ENCODE results near the gene CNTNAP1.

Gene CNTNAP1

DNA sequence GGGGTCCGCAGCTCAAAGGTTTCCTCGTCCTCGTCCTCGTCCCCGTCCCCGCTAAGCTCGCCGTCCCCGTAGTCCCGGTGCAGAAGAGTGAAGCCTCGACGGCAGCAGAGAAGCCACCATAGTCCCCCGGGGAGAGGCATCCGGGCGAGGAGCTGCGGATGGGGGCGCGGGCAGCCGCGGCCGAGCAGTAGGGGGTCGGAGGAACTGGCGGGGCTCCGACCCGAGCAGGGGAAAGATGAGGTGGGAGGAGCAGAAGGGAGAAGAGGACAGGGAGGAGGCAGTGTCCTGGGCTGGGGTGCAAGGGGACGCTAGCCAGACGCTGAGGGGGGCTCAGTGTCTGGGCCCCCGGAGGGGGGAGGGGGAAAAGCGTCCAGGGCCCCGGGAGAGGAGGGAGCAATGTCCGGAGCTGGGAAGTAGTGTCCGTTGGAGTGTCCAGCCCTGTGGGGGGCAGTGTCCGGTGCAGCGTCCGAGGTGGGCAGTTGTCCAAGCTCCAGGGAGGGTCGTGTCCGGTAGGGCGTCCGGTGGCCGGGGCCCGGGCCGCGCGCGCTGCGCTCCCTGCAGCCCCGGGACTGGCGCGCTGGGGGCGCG is 5.8 kb upstream of the CNTNAP1 start, which contains the start of gene PLEKHH3:
Gene PLEKHH3 (minus strand): TSS at position 571 of the 588 bp plus-strand sequence. CDS start 431 bp downstream, at position 140.
- Mint-ChIP-seq H3K27me3 (peaks cover 45% of the 10 kb centered on the region), H3K4me1 (peaks cover 51% of the 10 kb centered on the region)
- DNase-seq = peak; percentile 29

DNA sequence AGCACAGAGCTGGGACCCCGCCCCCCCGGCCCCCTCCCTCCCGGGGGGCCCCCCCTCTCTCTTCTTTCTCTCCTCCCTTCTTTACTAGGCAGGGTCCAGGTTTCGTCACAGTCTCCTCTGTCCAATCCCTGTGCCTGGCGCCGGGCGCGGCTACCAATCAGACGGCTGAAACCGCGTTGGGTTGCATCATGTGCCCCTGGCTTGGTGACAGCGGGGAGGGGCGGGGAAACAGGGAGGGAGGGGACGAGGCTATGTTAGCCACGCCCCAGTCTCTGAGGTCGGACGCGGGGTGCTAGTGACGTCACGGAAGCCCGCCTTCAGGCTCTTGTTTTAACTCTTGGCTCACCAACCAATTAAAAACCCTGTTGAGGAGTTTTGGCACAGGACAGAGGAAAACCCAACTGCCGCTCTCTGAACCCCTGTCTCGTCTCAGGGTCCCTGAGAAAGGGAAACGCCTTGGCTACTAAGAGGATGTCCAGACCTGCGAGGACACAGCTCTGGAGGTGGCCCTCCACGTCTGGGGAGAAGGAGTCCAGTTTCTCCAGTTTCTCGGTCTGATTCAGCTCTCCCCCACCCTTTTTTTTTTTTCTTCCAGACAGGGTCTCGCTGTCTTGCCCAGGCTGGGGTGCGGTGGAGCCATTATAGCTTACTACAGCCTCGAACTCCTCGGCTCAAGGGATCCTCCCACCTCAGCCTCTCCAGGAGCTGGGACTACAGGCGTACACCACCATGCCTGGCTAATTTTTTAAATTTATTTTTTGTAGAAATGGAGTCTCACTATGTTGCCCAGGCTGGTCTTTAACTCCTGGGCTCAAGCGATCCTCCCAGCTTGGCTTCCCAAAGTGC is 5.1 kb upstream of the CNTNAP1 start:
- Mint-ChIP-seq H3K4me3 (peak overlapping the region; percentile 74), H3K9me3 (no peaks in the 10 kb centered on the region), H3K36me3 (ENCODE audit: low read depth) (no peaks in the 10 kb centered on the region), H3K27me3 (peaks cover 48% of the 10 kb centered on the region), H3K27ac (peak overlapping the region; percentile 64), H3K4me1 (peaks cover 54% of the 10 kb centered on the region)
- DNase-seq (peak; percentile 99), ATAC-seq (peak; percentile 79)

More for the DNA sequence above, 5.8 kb upstream of the CNTNAP1 start, which contains the start of gene PLEKHH3:
- Mint-ChIP-seq H3K27ac (peak within 1 kb of the TSS; percentile 64), H3K36me3 (ENCODE audit: low read depth) (no peaks in the 10 kb centered on the region), H3K9me3 (no peaks in the 10 kb centered on the region), H3K4me3 (peak within 1 kb of the TSS; percentile 74)
- ATAC-seq = no peak

DNA sequence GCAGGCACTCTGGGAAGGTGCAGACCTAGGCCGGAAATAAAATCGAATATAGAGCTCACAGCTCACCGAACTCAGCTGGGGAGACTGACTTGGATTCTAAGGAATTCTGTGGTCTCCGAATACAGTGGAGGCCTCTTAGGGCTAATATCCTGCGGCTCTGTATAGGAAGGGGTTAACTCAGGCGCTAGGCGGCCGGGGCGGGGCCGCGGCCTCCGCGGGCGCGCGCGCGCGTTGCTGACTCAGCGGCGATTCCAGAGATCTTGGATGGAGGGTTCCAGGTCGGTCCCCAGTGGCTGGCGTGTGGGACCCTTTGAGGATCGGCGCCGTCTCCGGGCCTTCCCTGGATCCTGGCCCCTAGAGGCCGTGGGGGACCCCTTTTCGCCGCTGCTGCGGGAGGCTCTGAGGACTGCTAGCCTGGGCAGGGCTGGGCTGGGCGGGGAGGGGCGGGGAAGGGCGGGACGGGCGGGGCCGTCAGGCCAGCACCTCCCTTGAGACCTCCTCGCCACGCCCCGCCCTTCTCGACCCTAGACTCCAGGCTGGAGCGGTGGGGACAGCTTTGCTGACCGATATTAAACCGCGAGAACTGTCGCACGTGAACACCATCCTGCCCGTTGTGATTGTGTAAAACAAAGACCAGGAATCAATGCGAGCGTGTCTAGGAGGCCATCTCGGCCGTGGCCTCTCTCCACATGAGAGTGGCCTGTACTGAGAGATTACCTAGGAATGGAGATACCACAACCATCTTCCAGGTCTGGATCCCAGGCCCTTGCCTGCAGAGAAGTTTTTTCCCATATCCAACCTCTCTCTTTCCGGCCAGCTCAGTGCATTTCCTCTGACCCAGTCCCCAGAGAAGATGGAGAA is 4.2 kb upstream of the CNTNAP1 start:
- ATAC-seq (peak; percentile 16), DNase-seq (peak; percentile 82)
- Mint-ChIP-seq H3K9me3 (no peaks in the 10 kb centered on the region), H3K36me3 (ENCODE audit: low read depth) (no peaks in the 10 kb centered on the region), H3K27ac (peak overlapping the region; percentile 23), H3K4me3 (peak overlapping the region; percentile 74), H3K4me1 (peaks cover 62% of the 10 kb centered on the region), H3K27me3 (peaks cover 47% of the 10 kb centered on the region)

GRCh38 chr17:42678951-42679491 is 3.3 kb upstream of the CNTNAP1 start:
- peak; percentile 17 for ATAC-seq
- H3K36me3 Mint-ChIP-seq (ENCODE audit: low read depth) = no peaks in the 10 kb centered on the region
- DNase-seq = peak; percentile 52
- no peaks in the 10 kb centered on the region for H3K9me3 Mint-ChIP-seq
- peaks cover 66% of the 10 kb centered on the region for H3K4me1 Mint-ChIP-seq
- H3K27me3 Mint-ChIP-seq = peaks cover 54% of the 10 kb centered on the region
- peak overlapping the region; percentile 74 for H3K4me3 Mint-ChIP-seq
- peak overlapping the region; percentile 46 for H3K27ac Mint-ChIP-seq

- Mint-ChIP-seq H3K9me3 (no peaks in the 10 kb centered on the region), H3K4me1 (peaks cover 59% of the 10 kb centered on the region), H3K27ac (peak overlapping the region; percentile 46), H3K27me3 (peaks cover 52% of the 10 kb centered on the region), H3K4me3 (peak overlapping the region; percentile 74), H3K36me3 (ENCODE audit: low read depth) (no peaks in the 10 kb centered on the region)
- DNase-seq (peak; percentile 77), ATAC-seq (peak; percentile 52)
Observed at GRCh38 chr17:42679492-42680330, 2.6 kb upstream of the CNTNAP1 start.

DNA sequence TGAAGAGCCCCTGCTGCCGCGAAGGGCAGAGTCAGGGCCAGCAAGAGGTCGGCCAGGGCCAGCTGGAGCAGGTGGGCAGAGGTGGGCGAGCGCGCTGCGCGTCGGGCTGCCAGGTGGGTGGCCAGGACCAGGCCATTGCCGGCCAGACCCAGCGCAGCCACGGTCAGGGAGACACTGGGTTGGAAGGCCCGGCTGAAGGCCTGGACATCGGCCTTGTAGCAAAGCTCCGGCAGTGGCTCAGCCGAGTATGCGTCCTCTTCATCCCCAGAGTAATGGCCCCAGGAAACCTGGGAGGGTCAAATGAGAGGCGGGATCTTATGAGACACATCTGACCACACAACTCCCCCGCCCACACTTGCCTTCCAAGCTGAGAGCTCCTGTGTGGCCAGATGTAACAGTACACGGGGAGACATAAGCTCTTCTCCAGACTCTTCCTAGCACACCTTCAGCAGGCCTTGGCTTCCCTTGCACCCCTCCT is 2.0 kb upstream of the CNTNAP1 start:
- ATAC-seq = no peak
- no peak for DNase-seq
- Mint-ChIP-seq H3K9me3 (no peaks in the 10 kb centered on the region), H3K27me3 (peaks cover 46% of the 10 kb centered on the region), H3K36me3 (ENCODE audit: low read depth) (no peaks in the 10 kb centered on the region), H3K4me3 (no peak overlapping the region), H3K27ac (no peak overlapping the region), H3K4me1 (peaks cover 59% of the 10 kb centered on the region)

GRCh38 chr17:42682722-42683403 is 532 bp downstream of the CNTNAP1 start:
- H3K4me1 Mint-ChIP-seq = peaks cover 45% of the 10 kb centered on the region
- ATAC-seq = no peak
- no peaks in the 10 kb centered on the region for H3K9me3 Mint-ChIP-seq
- H3K27ac Mint-ChIP-seq = no peak overlapping the region
- H3K4me3 Mint-ChIP-seq = peak overlapping the region; percentile 57
- H3K36me3 Mint-ChIP-seq (ENCODE audit: low read depth) = no peaks in the 10 kb centered on the region
- H3K27me3 Mint-ChIP-seq = peaks cover 44% of the 10 kb centered on the region
- DNase-seq = peak; percentile 34

GRCh38 chr17:42683407-42684034 is 1.2 kb downstream of the CNTNAP1 start:
- no peak overlapping the region for H3K27ac Mint-ChIP-seq
- peaks cover 42% of the 10 kb centered on the region for H3K4me1 Mint-ChIP-seq
- ATAC-seq (no peak), DNase-seq (no peak)
- peaks cover 44% of the 10 kb centered on the region for H3K27me3 Mint-ChIP-seq
- H3K9me3 Mint-ChIP-seq = no peaks in the 10 kb centered on the region
- H3K36me3 Mint-ChIP-seq (ENCODE audit: low read depth) = no peaks in the 10 kb centered on the region
- peak overlapping the region; percentile 8 for H3K4me3 Mint-ChIP-seq

GRCh38 chr17:42684929-42685556 is 2.7 kb downstream of the CNTNAP1 start:
- Mint-ChIP-seq H3K4me3 (no peak overlapping the region), H3K27me3 (peaks cover 41% of the 10 kb centered on the region), H3K27ac (no peak overlapping the region), H3K4me1 (peaks cover 28% of the 10 kb centered on the region), H3K9me3 (no peaks in the 10 kb centered on the region), H3K36me3 (ENCODE audit: low read depth) (no peaks in the 10 kb centered on the region)
- no peak for ATAC-seq
- no peak for DNase-seq

DNA sequence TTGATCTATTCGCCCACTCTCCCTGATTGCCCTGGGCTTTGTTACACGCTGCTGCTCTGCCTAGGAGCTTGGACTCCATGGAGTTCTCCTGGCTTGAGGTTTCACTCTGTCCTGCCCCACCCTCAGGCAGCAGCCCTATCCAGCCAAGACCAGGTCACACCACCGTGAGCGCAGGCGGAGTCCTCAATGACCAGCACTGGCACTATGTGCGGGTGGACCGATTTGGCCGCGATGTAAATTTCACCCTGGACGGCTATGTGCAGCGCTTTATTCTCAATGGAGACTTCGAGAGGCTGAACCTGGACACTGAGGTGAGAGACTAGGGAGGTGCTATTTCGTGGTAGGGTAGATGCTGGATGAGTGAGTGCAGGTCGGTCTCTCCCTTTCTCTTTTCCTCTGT is 3.5 kb downstream of the CNTNAP1 start:
- Mint-ChIP-seq H3K36me3 (ENCODE audit: low read depth) (no peaks in the 10 kb centered on the region), H3K27me3 (peaks cover 38% of the 10 kb centered on the region), H3K4me3 (no peak overlapping the region), H3K9me3 (no peaks in the 10 kb centered on the region), H3K27ac (no peak overlapping the region), H3K4me1 (peaks cover 24% of the 10 kb centered on the region)
- ATAC-seq (no peak), DNase-seq (no peak)

DNA sequence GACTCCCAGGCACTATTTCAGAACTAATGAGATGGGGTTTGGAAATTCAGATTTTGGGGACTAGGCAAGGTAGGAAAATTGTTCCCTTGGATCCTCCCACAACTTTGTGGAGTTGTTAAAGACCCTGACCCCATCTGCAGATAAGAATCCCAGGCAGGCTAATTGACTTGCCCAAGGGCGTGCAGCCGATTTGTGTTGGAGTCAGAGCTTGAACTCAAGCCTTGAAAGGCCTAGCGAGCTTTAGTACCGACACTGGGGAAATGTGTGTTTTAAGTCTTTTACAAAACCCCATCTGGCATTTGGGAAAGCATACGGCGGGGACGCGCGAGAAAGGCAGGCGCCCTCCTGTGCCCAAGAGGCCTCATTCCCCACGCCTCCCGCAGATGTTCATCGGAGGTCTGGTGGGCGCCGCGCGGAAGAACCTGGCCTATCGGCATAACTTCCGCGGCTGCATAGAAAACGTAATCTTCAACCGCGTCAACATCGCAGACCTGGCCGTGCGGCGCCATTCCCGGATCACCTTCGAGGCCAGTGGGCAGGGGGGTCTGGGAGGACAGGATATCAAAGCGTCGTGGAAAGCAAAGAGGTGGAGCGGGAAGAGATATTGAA is 4.3 kb downstream of the CNTNAP1 start:
- H3K4me1 Mint-ChIP-seq = peaks cover 18% of the 10 kb centered on the region
- ATAC-seq (no peak), DNase-seq (no peak)
- H3K4me3 Mint-ChIP-seq = no peak overlapping the region
- no peak overlapping the region for H3K27ac Mint-ChIP-seq
- H3K36me3 Mint-ChIP-seq (ENCODE audit: low read depth) = no peaks in the 10 kb centered on the region
- peaks cover 33% of the 10 kb centered on the region for H3K27me3 Mint-ChIP-seq
- no peaks in the 10 kb centered on the region for H3K9me3 Mint-ChIP-seq

GRCh38 chr17:42687707-42688320 is 5.5 kb downstream of the CNTNAP1 start:
- Mint-ChIP-seq H3K27me3 (peaks cover 23% of the 10 kb centered on the region), H3K9me3 (no peaks in the 10 kb centered on the region), H3K27ac (no peak overlapping the region), H3K4me3 (no peak overlapping the region), H3K36me3 (ENCODE audit: low read depth) (no peaks in the 10 kb centered on the region), H3K4me1 (peaks cover 7% of the 10 kb centered on the region)
- ATAC-seq = no peak
- DNase-seq = no peak

Data from activated naive CD8-positive, alpha-beta T cell treated with anti-CD3 and anti-CD28 coated beads, Interleukin-2, amount 50 U/mL, for 24 hours (primary cell).